HL-60 (cell line): ENCODE data around the gene IFT20.

ENCODE experiments used
- DNase-seq, 2 experiments: peaks; one replicate each; pipeline ENCODE4 v3.0.0-alpha.2; 2010 to 2020; ENCODE audit warnings: low read depth in 1 of 2, low spot score in 1 of 2
- H3K27ac ChIP-seq: fragments of 250-450 bp; sonication (Bioruptor Pico); replicated peaks from 2 replicates; pipeline ENCODE4 v1.5.1; 2020; ENCODE audit warnings: mild to moderate bottlenecking, moderate library complexity
- H3K27me3 ChIP-seq: fragments of 250-450 bp; sonication (Bioruptor Pico); 2 replicates; pipeline ENCODE4 v1.5.1; 2021; ENCODE audit warnings: mild to moderate bottlenecking, moderate library complexity; ENCODE audit not compliant: insufficient read depth, poor library complexity, severe bottlenecking
- H3K4me3 ChIP-seq: replicated peaks from 2 replicates; pipeline ENCODE4 v1.5.1; 2011; ENCODE audit warnings: mild to moderate bottlenecking, control low read depth, low read length; ENCODE audit not compliant: insufficient read depth
- CTCF ChIP-seq: IDR thresholded peaks from one replicate; pipeline ENCODE4 v1.5.1; 2011; ENCODE audit warnings: low read length, control low read depth, inconsistent platforms; ENCODE audit not compliant: insufficient read depth
- GABPA ChIP-seq: IDR thresholded peaks from 2 replicates; pipeline ENCODE4 v1.6.1; 2012; ENCODE audit warnings: low read depth
- POLR2AphosphoS5 ChIP-seq: IDR thresholded peaks from 2 replicates; pipeline ENCODE4 v1.6.1; 2012; ENCODE audit warnings: low read depth
- SPI1 ChIP-seq: IDR thresholded peaks from 2 replicates; pipeline ENCODE4 v1.6.1; 2012; ENCODE audit warnings: low read depth, mild to moderate bottlenecking, borderline replicate concordance
- TF ChIP-seq, protein P1 (sequence below): IDR thresholded peaks from 2 replicates; pipeline ENCODE4 v1.6.1; 2012; ENCODE audit warnings: low read depth; ENCODE audit not compliant: insufficient replicate concordance

The IFT20 gene

DNA sequence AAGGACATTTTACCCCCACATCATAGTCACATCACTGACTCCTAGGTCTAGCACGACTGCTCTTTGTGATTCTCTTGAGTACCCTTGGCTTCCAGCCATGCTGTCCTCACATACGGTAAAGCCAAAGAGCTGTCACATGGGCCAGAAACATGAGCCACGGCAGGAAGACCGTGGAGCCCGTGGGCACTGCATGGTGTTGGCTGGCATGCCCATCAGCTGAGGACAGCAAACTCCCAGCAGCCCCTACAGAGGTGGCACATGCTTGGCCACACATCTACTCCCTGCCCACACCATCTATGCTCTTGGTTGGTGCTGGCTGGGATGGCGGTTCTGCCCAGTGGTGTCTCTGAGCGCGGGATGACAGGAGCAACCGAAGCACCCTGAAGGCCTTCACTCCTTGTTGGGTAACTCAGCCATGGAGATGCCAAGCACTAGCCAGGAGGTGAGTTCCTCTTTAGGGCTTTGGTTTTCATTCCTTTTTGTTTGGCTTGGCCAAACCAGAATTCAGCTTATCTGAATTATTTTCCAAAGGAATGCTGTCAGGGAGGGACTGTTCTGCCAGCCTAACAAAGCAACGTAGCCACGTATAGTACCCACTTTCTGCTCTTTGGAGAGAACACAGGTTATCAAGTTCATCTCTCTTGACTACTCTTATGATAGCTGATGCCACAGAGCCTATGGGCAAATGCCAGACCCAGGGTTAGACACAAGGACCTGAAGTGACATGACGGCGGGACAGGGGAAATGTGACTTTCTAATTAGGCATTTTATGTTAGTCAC is 10.3 kb upstream of the IFT20 start:
- Histone ChIP-seq H3K27me3 (no peaks in the 10 kb centered on the region), H3K4me3 (no peak overlapping the region), H3K27ac (no peak overlapping the region)
- no peak for DNase-seq
- peak; percentile 13; the same call in 1 of the 2 replicates for TF ChIP-seq SPI1
- TF ChIP-seq, protein P1, sequence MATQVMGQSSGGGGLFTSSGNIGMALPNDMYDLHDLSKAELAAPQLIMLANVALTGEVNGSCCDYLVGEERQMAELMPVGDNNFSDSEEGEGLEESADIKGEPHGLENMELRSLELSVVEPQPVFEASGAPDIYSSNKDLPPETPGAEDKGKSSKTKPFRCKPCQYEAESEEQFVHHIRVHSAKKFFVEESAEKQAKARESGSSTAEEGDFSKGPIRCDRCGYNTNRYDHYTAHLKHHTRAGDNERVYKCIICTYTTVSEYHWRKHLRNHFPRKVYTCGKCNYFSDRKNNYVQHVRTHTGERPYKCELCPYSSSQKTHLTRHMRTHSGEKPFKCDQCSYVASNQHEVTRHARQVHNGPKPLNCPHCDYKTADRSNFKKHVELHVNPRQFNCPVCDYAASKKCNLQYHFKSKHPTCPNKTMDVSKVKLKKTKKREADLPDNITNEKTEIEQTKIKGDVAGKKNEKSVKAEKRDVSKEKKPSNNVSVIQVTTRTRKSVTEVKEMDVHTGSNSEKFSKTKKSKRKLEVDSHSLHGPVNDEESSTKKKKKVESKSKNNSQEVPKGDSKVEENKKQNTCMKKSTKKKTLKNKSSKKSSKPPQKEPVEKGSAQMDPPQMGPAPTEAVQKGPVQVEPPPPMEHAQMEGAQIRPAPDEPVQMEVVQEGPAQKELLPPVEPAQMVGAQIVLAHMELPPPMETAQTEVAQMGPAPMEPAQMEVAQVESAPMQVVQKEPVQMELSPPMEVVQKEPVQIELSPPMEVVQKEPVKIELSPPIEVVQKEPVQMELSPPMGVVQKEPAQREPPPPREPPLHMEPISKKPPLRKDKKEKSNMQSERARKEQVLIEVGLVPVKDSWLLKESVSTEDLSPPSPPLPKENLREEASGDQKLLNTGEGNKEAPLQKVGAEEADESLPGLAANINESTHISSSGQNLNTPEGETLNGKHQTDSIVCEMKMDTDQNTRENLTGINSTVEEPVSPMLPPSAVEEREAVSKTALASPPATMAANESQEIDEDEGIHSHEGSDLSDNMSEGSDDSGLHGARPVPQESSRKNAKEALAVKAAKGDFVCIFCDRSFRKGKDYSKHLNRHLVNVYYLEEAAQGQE, result no peak

DNA sequence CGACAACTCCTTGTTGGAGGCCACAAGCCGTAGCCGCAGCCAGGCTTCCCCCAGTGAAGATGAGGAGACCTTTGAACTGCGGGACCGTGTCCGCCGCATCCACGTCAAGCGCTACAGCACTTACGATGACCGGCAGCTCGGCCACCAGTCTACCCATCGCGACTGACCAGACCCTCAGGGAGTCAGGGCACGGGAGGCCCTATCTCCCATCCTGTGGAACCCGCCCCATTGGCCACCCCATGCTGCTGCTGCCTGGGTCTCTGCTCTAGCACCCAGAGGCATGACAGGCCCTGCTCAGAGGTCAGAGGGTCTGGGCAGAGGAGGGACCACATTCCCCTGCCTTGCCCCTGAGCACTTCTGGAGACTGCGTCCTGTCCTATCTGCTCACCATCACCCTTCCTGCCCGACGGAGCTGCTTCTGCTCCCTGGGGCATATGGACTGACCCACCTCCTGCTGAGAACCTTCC is 9.2 kb upstream of the IFT20 start:
- Histone ChIP-seq H3K27ac (no peak overlapping the region), H3K27me3 (no peaks in the 10 kb centered on the region), H3K4me3 (no peak overlapping the region)
- DNase-seq, result no peak
- TF ChIP-seq, protein P1, result no peak
- TF ChIP-seq GABPA, result no peak
- TF ChIP-seq SPI1, result no peak
- no peak for TF ChIP-seq CTCF
- TF ChIP-seq POLR2AphosphoS5, result no peak

GRCh38 chr17:28344011-28344410 is 8.7 kb upstream of the IFT20 start:
- Histone ChIP-seq H3K27me3 (no peaks in the 10 kb centered on the region), H3K4me3 (no peak overlapping the region), H3K27ac (no peak overlapping the region)
- DNase-seq, result no peak
- TF ChIP-seq SPI1 (no peak), POLR2AphosphoS5 (peak; percentile 22; the same call in 1 of the 2 replicates)

DNA sequence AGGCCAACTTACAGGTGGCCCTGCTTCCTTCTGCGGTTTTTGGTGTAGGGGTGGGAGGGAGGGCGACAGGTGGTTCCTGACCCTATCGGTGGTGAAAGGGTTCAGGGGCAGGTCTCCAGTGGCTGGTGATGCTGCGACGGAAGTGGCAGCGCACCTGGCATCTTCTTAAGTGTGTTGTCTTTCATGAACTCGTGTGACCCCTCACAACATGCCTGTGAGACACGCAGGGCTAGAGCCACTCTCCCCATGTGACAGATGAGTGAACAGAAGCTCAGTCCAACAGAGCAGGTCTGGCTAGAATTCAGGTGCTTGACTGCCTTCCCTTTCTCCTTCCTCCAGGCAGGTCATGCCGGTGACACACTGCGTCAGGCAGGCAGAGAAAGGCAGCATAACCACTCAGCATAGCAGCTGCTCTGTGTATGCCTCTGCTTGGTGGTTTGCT is 8.2 kb upstream of the IFT20 start:
- Histone ChIP-seq H3K27ac (no peak overlapping the region), H3K4me3 (no peak overlapping the region), H3K27me3 (no peaks in the 10 kb centered on the region)
- no peak for DNase-seq
- TF ChIP-seq SPI1 (no peak), POLR2AphosphoS5 (0 out of 2 replicates have a peak, but pooled peaks have one; percentile 30)
- TF ChIP-seq, protein P1, result no peak
